Fibroblast of peridontal ligament (primary cell): ENCODE measurements around the gene FAM219B.
"Not testable (repeated sequence)": the region's sequence is repeated elsewhere in the genome, so short reads cannot be mapped to it uniquely, and the experiment has no call there.

Source experiments
- DNase-seq: peaks from one replicate; pipeline ENCODE4 v3.0.0-alpha.2; 2010; ENCODE audit errors: extremely low read depth

FAM219B gene, protein sequence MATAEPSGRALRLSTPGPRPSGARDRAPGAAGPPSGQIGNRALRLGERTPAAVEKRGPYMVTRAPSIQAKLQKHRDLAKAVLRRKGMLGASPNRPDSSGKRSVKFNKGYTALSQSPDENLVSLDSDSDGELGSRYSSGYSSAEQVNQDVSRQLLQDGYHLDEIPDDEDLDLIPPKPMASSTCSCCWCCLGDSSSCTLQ

DNA sequence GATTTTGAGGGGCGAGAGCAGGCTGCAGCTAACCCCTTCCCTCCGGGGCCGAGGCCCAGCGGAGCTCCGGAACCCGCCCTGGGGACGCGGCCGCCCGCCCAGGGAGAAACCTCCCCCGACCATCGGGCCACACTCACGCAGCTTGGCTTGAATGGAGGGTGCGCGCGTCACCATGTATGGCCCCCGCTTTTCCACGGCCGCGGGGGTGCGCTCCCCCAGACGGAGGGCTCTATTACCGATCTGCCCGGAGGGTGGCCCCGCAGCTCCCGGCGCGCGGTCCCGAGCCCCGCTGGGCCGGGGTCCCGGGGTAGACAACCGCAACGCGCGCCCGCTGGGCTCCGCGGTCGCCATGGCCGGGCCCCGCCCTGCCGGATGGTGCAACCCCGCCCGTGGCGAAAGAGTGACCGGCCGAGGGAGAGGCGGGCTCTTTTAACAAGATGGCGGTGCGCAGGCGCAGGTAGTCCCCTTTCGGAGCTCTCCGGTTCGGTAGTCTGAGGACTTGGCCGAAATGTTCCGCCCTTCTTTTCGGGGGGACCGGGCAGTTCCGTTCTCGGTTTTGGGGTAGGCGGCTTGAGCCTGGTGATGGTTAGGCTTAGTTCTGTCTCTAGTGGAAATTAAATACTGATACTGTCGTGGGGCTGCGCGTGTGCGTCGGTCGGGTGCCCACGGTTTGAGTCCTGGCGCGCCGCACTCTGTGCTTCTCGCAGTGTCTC, at the start of gene FAM219B:
Gene FAM219B, minus strand, starts transcription at position 402 of the 713 bp plus-strand sequence. Its CDS starts 51 bp downstream, at position 351.
- peak; percentile 81 for DNase-seq

DNA sequence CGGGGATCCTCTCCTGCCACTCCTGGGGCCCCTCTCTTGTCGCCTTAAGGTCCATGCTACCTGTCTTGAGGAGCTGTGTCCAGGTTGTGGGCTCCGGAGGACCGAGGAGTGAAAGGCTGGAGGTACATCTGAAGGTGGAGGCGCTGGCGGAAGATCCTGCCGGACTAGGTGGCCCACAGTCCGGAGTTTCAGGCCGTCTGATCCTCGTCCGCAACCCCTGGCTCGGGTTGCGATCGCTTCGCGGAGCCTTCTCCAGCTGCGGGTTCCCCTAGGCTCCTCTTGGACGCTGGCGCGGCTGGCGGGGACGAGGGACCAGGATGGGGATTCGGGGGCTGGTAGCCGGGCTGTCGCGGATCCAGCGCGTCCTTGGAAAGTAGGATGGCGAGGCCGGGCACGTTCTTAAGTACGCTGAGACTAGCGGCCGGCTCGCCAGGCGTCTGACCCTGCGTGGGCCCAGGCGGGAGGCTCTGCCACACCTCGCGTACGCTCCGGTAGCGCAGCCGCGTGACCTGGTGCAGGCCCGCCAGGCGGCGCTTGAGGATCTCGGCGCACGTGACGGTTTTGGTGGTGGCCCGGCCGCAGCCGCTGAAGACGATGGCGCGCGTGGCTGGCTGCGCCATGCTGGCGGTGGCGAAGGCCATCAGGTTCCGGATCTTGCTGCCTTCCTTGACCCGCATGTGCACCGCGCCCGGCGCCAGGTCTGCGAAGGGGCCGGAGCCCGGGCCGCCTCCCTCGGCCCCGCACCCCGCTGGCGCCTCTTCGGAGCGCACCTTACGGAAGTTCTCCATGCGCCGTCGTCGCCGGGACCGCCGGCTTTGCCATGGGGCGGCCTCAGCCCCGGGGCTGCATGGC, 49.4 kb upstream of the FAM219B start:
- peak; percentile 12 for DNase-seq

DNA sequence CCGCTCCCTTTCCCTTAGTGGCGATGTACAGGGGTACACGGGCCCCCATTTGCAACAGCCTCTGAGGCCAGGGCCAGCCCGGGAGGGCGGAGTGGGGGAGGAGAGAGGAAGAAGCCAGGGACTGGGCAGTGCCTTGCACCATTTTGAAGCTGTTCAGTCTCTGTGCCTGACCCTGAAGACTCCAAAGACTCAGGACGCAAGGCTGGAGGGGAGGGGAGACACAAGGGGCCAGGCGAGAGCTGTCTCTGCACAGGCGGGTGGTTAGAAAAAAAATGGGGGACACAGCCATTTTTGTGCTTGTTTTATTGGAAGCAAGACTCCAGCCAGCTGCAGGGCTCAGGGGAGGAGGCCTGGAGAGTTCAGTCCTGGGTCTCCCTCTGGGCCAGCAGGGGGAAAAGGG, 48.4 kb upstream of the FAM219B start:
- no peak for DNase-seq

DNA sequence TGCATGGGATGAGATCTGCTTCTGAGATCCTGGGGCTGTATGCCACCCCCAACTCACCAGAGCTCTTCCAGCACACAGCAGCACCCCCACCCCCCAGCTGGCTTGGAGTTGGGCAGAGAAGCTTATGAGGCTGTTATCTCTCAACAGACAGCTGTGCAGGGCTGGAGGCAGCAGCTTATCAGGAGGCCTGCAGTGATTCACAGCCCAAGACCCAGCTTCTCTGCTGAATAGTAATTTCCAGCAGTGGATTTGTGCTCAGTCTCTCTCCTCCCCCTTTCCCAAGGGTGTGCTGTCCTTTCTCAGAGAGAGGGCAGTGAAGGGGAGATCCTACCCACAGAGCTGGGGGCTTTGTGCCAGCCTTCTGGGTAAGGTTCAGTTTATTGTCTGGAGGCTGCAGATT, 47.9 kb upstream of the FAM219B start:
- no peak for DNase-seq

DNA sequence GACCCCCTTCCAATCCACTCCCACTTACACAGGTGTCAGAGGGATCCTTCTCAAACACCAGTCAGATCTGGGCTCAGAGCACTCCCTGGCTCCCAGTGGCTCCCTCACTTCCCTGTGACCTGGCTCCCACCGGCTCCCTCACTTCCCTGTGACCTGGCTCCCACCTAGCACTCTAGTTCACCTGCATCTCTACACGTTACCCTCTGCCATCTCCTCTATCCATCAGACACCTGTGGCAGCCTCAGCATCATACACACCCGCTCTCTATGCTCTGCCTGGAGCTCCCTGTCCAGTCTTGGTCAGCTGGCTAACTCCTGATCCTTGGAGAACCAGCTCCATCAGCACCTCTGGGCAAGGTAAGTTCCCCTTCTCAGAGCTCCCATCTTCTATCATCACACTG, 44.4 kb upstream of the FAM219B start:
- no peak for DNase-seq

DNA sequence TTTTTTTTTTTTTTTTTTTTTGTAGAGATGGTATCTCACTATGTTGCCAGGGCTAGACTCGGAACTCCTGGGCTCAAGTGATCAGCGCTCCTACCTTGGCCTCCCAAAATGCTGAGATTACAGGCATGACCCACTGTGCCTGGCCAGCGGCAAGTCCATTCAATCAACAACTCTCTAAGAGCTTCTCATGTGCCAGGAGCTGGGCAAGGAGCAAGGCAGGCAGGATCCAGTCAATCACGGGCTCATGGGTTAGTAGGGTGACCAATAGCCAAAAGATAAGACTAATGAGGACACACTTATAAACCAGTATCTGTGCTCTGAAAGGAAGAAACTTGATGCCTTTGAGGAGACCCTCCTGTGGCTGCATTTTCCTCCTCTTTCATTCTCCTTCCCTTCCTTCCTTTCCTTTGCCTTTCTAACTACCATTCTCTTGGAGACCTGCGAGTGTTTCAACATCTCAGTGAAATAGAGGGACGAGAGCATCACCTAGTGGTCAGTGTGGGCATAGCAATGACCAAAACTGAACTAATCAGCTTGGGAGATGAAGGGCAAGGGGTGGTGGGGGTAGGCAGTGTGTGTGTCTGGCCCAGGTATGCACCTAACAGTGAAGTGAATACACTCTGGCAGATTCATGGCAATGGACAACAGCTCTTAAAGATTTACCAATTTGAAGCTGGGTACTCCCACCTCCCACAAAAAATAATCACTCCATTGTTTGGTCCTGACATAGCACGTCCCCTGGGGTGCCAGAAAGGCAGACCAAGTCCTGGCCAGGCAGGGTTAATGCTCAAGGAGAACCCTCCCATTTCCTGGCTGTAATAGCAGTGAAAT, 43.6 kb upstream of the FAM219B start:
- DNase-seq = peak; percentile 81

DNA sequence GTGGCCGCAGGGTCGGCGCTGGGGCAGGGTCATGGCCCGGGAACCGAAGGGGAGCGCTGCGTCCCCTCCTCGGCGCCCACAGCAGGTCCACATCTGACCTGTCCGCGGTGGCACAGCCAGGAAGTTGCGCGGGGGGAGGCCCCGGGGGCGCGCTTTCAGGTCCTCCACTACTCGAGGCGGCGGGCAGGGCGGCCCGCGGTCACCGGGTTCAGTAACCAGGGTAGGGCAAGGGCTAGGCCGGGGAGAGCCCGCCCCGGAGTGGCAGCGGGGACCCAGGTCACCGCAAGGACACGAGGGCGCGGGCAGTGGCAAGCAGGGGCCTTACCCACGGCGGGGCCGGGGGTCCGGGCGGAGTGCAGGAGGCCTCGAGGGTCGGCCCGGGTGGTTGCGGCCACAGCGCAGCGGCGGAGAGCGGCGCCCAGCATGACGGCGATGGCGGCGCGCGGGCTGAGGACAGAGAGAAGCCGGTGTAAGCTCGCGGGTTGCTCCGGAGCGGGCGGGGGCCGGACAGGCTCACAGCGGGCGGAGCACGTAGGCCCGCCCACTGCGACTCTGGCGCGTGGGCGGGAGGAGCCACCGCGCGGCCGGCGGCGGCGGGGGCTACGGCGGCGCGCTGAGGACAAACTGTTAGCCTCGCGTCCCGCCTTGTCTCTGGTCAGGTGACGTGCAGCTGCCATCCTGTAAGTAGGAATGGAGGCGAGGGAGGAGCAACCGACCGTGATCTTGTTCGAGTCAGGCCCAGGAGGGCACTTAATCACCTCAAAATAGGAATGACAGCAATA, 31.1 kb upstream of the FAM219B start, which contains the start of gene COX5A:
Gene COX5A, minus strand, starts transcription at position 484 of the 782 bp plus-strand sequence. Its CDS starts 59 bp downstream, at position 425.
- DNase-seq = peak; percentile 94

DNA sequence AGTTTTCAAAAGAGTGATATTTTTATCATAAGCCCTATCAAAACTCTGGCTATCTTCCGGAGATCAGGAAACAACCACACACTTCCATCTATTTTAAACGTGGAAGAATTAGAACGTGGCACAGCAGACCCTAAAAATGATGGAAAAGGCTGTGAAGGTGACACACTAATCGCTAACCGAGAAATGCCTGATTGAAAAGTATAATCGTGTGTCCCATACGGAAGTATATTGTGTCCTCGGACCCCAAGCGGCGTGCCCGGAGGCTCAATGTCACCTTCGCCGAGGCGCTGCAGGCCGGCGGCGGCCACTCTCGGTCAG, 30.6 kb upstream of the FAM219B start:
- no peak for DNase-seq

DNA sequence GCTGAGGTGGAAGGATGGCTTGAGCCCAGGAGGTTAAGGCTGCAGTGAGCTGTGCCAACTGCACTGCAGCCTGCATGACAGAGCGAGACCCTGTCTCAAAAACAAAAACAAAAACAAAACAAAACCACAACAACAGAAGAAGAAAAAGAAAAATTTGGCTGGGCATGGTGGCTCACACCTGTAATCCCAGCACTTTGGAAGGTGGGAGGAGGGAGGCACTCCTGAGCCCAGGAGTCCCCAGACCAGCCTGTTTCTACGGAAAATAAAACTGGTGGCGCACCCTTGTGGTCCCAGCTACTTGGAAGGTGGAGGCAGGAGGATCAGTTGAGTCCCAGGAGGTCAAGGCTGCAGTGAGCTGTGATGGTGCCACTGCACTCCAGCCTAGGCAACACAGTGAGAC, 28.5 kb upstream of the FAM219B start:
- not testable (repeated sequence) for DNase-seq

DNA sequence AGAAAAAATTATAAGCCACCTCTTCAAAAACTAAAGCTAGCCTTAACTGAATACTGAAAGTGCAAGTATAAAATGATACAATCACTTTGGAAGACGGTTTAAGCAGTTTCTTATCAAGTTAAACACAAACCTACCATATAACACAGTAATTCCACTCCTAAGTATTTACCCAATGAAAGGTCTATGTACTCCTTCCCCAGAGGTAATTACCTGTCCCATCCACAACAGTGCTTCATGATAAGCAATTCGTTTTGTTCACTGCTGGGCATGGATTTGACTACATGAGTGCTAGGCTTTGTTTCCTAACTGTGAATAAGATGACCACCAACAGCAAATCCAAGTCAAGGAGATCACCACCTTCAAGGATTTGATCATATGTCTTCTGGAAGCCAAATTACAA, 26.9 kb upstream of the FAM219B start:
- DNase-seq = no peak

DNA sequence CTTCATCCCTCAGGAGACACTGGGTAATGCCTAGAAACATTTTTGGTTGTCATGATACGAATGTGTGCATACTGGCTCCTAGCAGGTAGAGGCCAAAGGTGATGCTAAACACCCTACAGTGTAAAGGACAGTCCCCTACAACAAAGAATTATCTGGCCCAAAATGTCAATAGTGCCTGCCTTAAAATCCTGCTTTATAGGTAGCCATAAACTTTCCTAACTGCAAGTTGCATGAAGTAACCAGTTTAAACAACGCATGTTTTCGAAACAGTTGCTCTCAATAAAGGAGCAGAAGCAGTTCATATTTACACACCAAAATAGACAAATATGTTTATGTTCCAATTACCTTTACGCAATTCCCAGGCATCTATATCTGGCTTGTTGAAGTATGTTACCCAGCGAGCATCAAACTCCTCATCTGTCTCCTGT, 22.1 kb upstream of the FAM219B start:
- no peak for DNase-seq

DNA sequence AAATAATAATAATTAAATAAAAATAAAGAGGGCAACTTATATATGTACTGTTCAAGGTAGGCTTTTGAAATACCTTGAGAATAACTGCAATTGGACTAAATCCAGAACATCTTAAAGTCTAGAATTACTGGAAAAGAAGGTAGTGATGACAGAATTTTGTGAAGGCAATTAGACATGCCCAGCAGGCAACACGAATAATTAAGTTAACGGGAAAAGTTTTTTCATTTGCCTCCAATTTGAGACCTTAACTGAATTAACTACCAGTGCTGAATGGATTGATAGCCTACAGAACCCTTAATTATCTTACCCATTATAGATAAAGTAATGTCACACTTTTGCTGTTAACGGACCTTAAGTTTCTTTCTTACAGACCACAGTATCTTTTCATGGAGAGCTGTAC, 17.9 kb upstream of the FAM219B start:
- DNase-seq = no peak

DNA sequence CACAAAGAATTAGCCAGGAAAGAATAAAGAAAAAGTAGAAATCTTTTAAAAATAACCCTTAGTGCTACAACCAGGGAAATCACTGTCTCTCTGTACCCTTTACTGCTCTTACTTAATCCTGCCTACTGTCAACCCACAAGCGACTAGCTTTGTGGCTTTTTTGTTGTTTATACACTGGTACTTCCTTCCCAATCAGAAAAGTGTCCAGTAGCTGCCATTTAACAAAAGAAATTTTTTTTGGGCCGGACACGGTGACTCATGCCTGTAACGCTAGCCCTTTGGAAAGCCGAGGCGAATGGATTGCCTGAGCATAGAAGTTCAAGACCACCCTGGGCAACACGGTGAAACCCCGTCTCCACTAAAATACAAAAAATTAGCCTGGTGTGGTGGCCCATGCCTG, 13.8 kb upstream of the FAM219B start:
- no peak for DNase-seq

DNA sequence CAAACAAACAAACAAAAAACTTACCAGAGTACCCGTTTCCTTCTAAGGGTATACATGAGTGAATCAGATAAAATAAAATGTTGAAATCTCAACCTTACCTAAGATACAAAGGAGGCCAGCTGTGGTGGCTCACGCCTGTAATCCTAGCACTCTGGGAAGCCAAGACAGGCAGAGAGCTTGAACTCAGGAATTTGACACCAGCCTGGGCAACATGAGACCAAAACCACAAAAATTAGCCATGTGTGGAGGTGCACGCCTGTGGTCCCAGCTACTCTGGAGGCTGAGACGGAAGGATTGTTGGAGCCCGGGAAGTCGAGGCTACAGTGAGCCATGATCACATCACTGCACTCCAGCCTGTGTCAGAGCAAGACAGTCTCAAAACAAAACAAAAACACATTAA, 11.0 kb upstream of the FAM219B start:
- no peak for DNase-seq

DNA sequence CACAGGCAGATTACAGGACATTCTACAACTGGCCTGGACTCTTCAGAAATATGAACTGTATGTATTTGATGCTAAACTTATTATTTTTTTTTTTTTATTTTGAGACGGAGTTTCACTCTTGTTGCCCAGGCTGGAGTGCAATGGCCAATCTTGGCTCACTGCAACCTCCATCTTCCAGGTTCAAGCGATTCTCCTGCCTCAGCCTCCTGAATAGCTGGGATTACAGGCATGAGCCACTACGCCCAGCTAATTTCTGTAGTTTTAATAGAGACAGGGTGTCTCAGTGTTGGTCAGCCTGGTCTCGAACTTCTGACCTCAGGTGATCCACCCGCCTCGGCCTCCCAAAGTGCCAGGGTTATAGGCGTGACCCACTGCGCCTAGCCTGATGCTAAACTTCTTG, 7.1 kb upstream of the FAM219B start:
- DNase-seq = not testable (repeated sequence)

DNA sequence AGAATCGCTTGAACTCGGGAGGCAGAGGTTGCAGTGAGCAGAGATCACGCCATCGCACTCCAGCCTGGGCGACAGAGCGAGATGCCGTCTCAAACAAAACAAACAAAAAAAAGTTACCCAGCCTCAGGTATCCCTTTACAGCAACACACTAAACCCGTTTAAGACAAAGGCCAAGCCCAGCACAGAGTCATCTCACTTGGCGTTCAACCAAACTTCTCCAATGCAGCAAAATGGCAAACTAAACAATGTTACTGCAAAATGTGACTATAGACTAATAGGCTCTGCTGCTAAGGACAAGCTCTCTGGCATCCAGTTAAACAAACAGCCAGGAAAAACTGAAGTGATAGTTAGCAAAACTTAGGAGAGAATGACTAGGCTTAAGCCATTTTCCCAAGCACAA, 6.4 kb upstream of the FAM219B start:
- peak; percentile 17 for DNase-seq

DNA sequence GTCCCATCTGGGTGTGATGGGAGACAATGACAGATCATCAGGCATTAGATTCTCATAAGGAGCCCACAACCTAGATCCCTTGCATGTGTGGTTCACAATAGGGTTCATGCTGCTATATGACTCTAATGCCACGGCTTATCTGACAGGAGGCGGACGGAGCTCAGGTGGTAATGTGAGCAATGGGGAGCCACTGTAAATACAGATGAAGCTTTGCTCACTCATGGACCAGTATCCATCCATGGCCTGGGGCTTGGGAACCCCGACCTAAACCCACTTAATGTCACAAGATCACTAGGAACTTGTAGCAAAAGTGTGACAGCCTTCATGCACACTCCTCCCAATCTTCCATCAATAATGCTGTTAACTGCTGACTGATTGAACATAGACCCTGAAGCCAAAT, 2.0 kb upstream of the FAM219B start:
- DNase-seq = no peak

DNA sequence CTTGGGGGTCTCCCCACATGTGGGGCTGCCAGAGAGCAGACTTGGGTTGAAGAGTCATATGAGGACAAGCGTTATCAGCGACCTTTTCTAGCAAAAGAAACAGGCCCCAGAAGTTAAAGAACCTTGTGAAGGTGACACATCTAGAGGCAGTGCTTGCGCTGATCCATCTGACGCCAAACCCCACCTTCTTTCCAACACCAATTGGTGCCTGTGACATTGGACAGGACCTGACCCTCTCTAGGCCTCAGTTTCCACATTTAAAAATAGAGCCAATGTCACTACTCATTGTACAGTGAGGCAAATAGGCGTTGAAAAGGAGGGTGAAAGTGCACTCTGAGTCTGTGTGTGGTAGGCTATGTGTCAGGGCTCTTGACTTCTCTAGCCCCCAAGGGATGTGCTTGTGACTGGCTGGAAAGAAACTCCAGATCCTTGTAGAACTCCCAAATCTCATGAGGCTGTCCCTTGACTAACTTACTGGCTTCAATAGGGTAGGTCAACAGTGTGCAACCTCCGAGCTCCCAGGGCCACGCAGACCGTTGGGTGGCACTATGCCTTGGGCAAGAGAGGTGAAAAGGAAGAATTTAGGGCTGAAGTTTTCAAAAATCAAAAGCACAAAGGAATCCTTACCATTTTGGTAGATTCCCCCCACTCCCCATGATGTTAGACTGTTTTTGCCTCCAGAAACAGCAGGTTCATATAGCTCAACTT, 666 bp upstream of the FAM219B start:
- DNase-seq = peak; percentile 23

DNA sequence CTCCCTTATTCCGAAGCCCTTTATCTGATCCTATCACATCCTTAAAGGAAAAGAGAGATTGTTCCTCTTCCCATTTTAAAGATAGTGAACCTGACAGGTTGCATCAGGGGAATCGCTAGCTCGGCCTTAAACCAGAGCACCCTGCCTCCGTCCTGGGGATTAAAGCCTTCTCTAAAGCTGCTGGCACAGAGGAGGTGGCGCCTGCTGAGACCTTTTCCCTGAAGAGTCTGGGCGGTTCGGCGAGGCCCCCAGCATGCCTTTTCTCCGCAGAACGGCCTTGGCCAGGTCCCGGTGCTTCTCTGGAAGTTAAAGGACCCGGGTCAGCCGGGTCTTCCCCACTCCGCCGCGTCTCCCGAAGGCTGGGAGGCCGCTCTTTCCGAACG, 593 bp downstream of the FAM219B start:
- peak; percentile 23 for DNase-seq

DNA sequence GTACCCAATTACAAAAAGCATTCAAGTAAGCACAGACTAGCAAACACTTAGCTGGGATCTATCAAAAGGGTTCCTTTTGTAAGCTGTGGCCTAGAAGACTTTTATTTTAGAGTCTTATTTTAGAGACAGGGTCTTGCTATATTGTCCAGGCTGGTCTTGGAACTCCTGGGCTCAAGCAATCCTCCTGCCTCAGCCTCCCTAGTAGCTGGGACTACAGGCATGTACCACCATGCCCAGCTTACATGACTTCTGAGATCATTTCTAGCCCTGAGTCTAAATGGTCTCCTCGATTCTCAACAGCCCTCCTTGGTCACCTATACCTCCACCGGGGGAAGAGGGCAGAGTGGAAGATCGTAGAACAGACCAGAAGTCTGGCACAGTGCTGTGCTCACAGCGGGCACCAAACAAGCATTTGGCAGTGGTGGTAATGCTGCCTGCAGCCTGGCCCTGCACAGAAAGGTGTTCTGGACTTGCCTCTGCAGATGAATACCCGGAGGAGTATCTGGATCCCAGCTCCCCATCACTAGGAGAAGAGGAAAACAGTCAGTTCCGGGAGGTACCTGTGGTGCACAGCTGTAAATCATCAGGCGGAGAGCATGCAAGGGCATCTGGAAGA, 2.4 kb downstream of the FAM219B start:
- no peak for DNase-seq
